T-helper 2 cell treated with Interferon-gamma antibody and Interleukin-4, amounts not matched to agents 5 μg/mL and 100 μg/mL, for 36 hours (primary cell): ENCODE results near the gene TLR3.

Source experiments
- DNase-seq: peaks from one replicate; pipeline ENCODE4 v3.0.0; 2021; ENCODE audit warnings: low spot score
- H3K27ac Mint-ChIP-seq: one replicate; pipeline ENCODE4 v1.8.0; 2021; ENCODE audit warnings: mild to moderate bottlenecking, mixed read lengths
- H3K27me3 Mint-ChIP-seq: one replicate; pipeline ENCODE4 v1.8.0; 2021; ENCODE audit warnings: low read depth, mixed read lengths
- H3K36me3 Mint-ChIP-seq: one replicate; pipeline ENCODE4 v1.8.0; 2021; ENCODE audit warnings: low read depth, mixed read lengths
- H3K4me1 Mint-ChIP-seq: one replicate; pipeline ENCODE4 v1.8.0; 2021; ENCODE audit warnings: low read depth, mixed read lengths
- H3K4me3 Mint-ChIP-seq: one replicate; pipeline ENCODE4 v1.8.0; 2022; ENCODE audit warnings: mild to moderate bottlenecking, moderate library complexity, mixed read lengths
- H3K9me3 Mint-ChIP-seq: one replicate; pipeline ENCODE4 v1.8.0; 2021; ENCODE audit warnings: mixed read lengths

The TLR3 gene

GRCh38 chr4:186072516-186072915 lies 3.6 kb downstream of the TLR3 start:
- peaks cover 17% of the 10 kb centered on the region for H3K27me3 Mint-ChIP-seq
- H3K36me3 Mint-ChIP-seq: no peaks in the 10 kb centered on the region

DNA sequence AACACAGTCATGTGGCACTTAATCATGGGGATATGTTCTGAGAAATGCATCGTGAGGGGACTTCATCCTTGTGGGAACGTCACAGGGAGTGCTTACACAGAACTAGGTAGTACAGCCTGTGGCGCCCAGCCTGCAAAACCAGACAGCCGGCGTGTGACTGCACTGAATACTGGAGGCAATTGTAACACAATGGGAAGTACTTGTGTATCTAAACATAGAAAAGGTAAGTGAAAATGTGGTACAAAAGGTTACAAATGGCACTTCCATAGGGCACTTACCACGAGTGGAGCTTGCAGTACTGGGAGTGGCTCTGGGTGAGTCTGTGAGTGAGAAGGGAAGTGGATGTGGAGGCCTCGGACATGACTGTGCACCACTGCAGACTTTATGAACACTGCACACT lies 5.2 kb downstream of the TLR3 start:
- Mint-ChIP-seq H3K27ac (no peak overlapping the region), H3K36me3 (no peaks in the 10 kb centered on the region), H3K9me3 (no peaks in the 10 kb centered on the region)

More at GRCh38 chr4:186072516-186072915, 3.6 kb downstream of the TLR3 start:
- Mint-ChIP-seq H3K4me3 (no peak overlapping the region), H3K4me1 (peaks cover 11% of the 10 kb centered on the region), H3K9me3 (no peaks in the 10 kb centered on the region), H3K27ac (no peak overlapping the region)
- no peak for DNase-seq

DNA sequence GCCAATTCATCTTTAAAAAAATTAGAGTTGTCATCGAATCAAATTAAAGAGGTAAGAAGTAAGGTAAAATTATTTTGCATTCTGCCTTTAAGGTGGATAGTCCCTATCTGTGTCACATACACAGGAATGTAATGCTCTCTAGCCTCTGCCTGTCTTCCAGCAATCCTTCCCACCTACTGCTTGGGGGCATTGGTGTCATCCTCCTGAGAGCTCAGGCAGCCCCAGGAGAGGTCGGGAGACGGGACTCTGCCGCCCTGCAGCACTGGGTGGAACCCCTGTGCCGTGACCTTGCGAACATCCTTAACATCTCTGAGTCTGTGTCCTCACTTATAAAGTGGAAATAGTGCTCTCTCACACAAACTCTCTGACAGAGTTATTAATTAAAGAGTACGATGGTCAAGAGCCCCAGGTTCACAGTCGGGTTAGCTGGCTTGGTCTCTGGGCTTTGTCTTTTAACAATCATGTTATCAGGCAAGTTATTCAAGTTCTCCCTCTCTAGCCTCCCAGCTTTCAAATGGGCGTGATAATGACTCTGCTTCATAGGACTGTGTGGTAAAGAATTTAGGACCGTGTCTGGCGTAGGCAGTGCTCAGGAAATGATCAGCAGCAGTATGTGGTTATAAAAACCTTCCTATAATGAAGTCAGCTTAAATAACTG lies 10.2 kb downstream of the TLR3 start:
- no peaks in the 10 kb centered on the region for H3K4me1 Mint-ChIP-seq
- H3K9me3 Mint-ChIP-seq: no peaks in the 10 kb centered on the region
- no peaks in the 10 kb centered on the region for H3K36me3 Mint-ChIP-seq
- H3K27ac Mint-ChIP-seq: no peak overlapping the region
- no peak overlapping the region for H3K4me3 Mint-ChIP-seq
- H3K27me3 Mint-ChIP-seq: no peaks in the 10 kb centered on the region
- no peak for DNase-seq

More for the DNA sequence above, 5.2 kb downstream of the TLR3 start:
- Mint-ChIP-seq H3K4me1 (peaks cover 4% of the 10 kb centered on the region), H3K4me3 (no peak overlapping the region), H3K27me3 (peaks cover 10% of the 10 kb centered on the region)
- no peak for DNase-seq

- Mint-ChIP-seq H3K4me1 (no peaks in the 10 kb centered on the region), H3K36me3 (no peaks in the 10 kb centered on the region), H3K9me3 (no peaks in the 10 kb centered on the region), H3K27me3 (no peaks in the 10 kb centered on the region), H3K27ac (no peak overlapping the region), H3K4me3 (no peak overlapping the region)
- DNase-seq: no peak
Measured at GRCh38 chr4:186079694-186080093, 10.7 kb downstream of the TLR3 start.

GRCh38 chr4:186081202-186081807 lies 12.3 kb downstream of the TLR3 start:
- H3K27me3 Mint-ChIP-seq: no peaks in the 10 kb centered on the region
- no peak overlapping the region for H3K4me3 Mint-ChIP-seq
- no peaks in the 10 kb centered on the region for H3K9me3 Mint-ChIP-seq
- DNase-seq: no peak
- H3K4me1 Mint-ChIP-seq: no peaks in the 10 kb centered on the region
- no peaks in the 10 kb centered on the region for H3K36me3 Mint-ChIP-seq
- H3K27ac Mint-ChIP-seq: no peak overlapping the region

DNA sequence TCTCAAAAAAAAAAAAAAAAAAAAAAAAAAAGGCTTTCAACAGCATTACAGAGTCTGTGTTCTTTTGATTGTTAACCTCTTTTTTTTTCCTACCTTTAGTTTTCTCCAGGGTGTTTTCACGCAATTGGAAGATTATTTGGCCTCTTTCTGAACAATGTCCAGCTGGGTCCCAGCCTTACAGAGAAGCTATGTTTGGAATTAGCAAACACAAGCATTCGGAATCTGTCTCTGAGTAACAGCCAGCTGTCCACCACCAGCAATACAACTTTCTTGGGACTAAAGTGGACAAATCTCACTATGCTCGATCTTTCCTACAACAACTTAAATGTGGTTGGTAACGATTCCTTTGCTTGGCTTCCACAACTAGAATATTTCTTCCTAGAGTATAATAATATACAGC lies 13.3 kb downstream of the TLR3 start:
- Mint-ChIP-seq H3K4me1 (no peaks in the 10 kb centered on the region), H3K27me3 (no peaks in the 10 kb centered on the region), H3K36me3 (no peaks in the 10 kb centered on the region), H3K27ac (no peak overlapping the region), H3K9me3 (no peaks in the 10 kb centered on the region), H3K4me3 (no peak overlapping the region)
- no peak for DNase-seq

DNA sequence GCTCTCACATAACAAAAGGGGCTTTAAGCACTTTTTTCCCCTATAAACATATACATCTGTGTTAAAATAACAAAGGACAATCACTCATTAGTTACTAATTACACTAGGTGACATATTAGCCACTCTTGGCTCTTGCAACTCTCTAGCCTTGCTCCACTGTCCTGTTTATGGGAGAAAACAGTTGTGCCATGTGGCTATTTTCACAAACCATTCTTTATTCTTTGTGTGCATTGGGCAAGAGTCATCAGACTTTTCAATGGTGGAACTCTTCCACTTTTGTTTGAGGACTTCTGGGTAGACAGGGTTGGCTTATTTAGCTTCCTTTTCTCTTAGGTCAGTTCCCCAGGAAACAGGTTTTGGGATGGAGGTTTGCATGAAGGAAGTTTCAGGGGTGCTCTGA lies 19.6 kb downstream of the TLR3 start:
- no peaks in the 10 kb centered on the region for H3K4me1 Mint-ChIP-seq
- no peak for DNase-seq
- H3K36me3 Mint-ChIP-seq: no peaks in the 10 kb centered on the region
- H3K27ac Mint-ChIP-seq: no peak overlapping the region
- H3K9me3 Mint-ChIP-seq: no peaks in the 10 kb centered on the region
- no peak overlapping the region for H3K4me3 Mint-ChIP-seq
- peaks cover 4% of the 10 kb centered on the region for H3K27me3 Mint-ChIP-seq

DNA sequence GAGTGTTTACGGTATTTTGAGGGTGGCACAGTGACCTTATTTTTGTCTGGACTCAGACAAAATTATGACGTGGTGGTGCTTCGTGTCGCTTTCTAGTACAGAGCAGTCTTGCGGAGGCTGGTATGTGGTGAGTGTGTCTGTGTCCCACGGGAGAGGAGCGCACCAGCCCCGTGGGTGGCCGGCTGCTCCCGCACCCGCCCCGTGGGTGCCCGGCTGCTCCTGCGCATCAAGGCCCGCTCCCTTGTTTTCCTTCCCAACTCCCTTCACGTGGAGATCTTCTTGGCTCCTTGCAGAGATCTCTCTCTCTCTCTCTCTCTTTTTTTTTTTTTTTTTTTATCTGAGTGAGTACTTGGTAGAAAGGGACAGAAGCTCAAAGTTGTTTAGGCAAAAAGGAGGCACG lies 23.3 kb downstream of the TLR3 start:
- Mint-ChIP-seq H3K27ac (no peak overlapping the region), H3K4me1 (no peaks in the 10 kb centered on the region), H3K36me3 (no peaks in the 10 kb centered on the region), H3K9me3 (no peaks in the 10 kb centered on the region), H3K4me3 (no peak overlapping the region), H3K27me3 (peaks cover 8% of the 10 kb centered on the region)
- no peak for DNase-seq

- no peak for DNase-seq
- Mint-ChIP-seq H3K27ac (no peak overlapping the region), H3K4me1 (no peaks in the 10 kb centered on the region), H3K36me3 (no peaks in the 10 kb centered on the region), H3K27me3 (peaks cover 6% of the 10 kb centered on the region), H3K9me3 (no peaks in the 10 kb centered on the region), H3K4me3 (no peak overlapping the region)
Measured at GRCh38 chr4:186095406-186095805, 26.4 kb downstream of the TLR3 start.

DNA sequence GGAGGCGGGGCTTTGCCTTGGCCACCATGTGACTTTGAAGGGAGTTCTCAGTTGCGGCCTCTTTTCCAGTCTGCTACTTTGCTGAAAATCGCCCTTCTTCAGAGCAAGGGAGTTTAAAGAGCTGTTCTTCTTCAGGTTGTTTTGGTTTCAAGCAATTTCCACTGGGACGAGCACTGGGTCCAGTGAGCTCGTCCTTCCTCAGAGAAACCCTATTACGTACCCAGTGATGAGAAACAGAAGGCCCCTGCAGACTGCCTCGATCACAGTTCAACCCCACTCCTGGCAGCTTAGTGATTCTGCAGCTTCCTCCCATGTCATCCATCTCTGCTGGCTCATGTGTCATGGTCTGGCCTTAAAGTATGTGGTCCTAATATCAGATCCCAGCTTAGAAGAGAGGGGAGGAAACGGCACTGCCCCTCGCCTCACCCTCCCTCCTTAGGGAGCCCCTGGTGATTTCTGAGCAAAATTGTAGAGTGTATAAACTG lies 27.8 kb downstream of the TLR3 start:
- DNase-seq: no peak
- Mint-ChIP-seq H3K4me3 (no peak overlapping the region), H3K36me3 (no peaks in the 10 kb centered on the region), H3K27me3 (peaks cover 6% of the 10 kb centered on the region), H3K4me1 (no peaks in the 10 kb centered on the region), H3K9me3 (no peaks in the 10 kb centered on the region), H3K27ac (no peak overlapping the region)

- no peaks in the 10 kb centered on the region for H3K36me3 Mint-ChIP-seq
- peaks cover 6% of the 10 kb centered on the region for H3K27me3 Mint-ChIP-seq
- DNase-seq: no peak
- no peak overlapping the region for H3K4me3 Mint-ChIP-seq
- no peak overlapping the region for H3K27ac Mint-ChIP-seq
- H3K9me3 Mint-ChIP-seq: no peaks in the 10 kb centered on the region
- H3K4me1 Mint-ChIP-seq: no peaks in the 10 kb centered on the region
Measured at GRCh38 chr4:186097386-186097785, 28.4 kb downstream of the TLR3 start.

- no peak for DNase-seq
- Mint-ChIP-seq H3K4me3 (no peak overlapping the region), H3K4me1 (peaks cover 3% of the 10 kb centered on the region), H3K36me3 (no peaks in the 10 kb centered on the region), H3K9me3 (no peaks in the 10 kb centered on the region), H3K27ac (no peak overlapping the region), H3K27me3 (peaks cover 41% of the 10 kb centered on the region)
Measured at GRCh38 chr4:186102931-186103330, 34.0 kb downstream of the TLR3 start.

- Mint-ChIP-seq H3K36me3 (no peaks in the 10 kb centered on the region), H3K27me3 (peaks cover 50% of the 10 kb centered on the region), H3K4me3 (peak within 1 kb of the TSS; percentile 67), H3K4me1 (peaks cover 3% of the 10 kb centered on the region), H3K9me3 (no peaks in the 10 kb centered on the region), H3K27ac (no peak within 1 kb of the TSS)
- no peak for DNase-seq
Measured at GRCh38 chr4:186104114-186104889, 35.3 kb downstream of the TLR3 start, which contains the start of gene FAM149A. Gene FAM149A (plus strand): TSS chr4:186104704.
